GM21526 (cell line): ENCODE measurements around the gene KRTAP5-4.
"Not testable (repeated sequence)": the region's sequence is repeated elsewhere in the genome, so short reads cannot be mapped to it uniquely, and the experiment has no call there.

Experiments used
- ATAC-seq: cut with Tn5 transposase; IDR thresholded peaks from one replicate; pipeline ENCODE4 v1.9.1; 2021; ENCODE audit warnings: moderate library complexity; ENCODE audit not compliant: unreplicated experiment, low FRiP score

KRTAP5-4 gene

GRCh38 chr11:1605923-1606322 lies 16.0 kb downstream of the KRTAP5-4 start:
- ATAC-seq = peak; percentile 92

- ATAC-seq = no peak
Measured at GRCh38 chr11:1604711-1605110, 17.2 kb downstream of the KRTAP5-4 start.

GRCh38 chr11:1604181-1604580 lies 17.8 kb downstream of the KRTAP5-4 start:
- ATAC-seq = no peak

GRCh38 chr11:1603629-1604028 lies 18.3 kb downstream of the KRTAP5-4 start:
- no peak for ATAC-seq

DNA sequence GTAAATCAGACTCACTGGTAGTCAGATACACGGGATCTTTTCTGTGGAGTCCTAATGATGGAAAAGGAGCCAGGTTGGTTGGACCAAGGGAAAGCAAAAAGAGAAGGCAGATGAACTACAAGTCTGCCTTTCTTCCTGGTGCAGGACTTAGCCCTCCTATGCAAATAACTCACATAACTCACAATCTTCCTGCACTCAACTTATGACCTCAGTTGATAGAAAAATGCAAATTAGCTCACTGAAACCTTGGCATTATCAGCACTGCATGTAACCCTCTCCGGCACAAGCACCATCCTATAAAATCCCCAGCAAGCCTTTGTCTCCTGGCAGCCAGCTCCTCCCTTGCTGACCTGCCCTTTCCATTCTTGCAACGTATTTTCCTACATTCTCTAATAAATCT lies 20.3 kb downstream of the KRTAP5-4 start:
- ATAC-seq = not testable (repeated sequence)

DNA sequence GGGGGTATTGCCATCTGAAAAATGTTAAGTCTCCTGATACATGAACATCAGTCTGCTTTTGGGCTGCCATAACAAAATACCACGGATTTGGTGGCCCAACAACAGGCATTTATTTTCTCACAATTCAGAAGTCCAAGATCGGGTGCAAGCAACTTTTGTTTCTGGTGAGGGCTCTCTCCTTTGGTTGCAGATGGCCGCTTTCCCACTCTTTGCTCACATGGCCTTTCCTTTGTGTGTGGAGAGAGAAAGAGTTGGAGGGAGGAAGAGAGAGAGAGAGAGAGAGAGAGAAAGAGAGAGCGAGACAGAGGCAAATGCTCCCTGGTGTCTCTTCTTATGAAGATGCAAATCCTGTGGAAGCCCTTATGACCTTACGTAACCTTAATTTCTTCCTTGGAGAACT lies 21.3 kb downstream of the KRTAP5-4 start:
- ATAC-seq = no peak

DNA sequence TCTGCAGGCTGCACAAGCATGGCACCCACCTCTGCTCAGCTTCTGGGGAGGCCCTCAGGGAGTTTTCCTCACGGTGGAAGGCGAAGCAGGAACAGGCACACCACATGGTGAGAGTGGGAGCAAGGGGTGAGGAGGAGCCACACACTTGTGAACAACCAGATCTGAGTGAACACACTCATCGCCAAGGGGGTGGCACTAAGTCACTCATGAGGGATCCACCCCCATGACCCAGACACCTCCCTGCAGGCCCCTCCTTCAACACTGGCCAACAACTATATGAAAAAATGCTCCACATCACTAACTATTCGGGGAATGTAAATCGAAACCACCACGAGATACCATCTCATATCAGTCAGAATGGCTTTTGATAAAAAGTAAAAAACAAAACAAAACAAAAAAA lies 23.1 kb downstream of the KRTAP5-4 start:
- ATAC-seq = no peak

- ATAC-seq = not testable (repeated sequence)
Measured at GRCh38 chr11:1598406-1598805, 23.5 kb downstream of the KRTAP5-4 start.

- ATAC-seq = no peak
Measured at GRCh38 chr11:1597994-1598380, 24.0 kb downstream of the KRTAP5-4 start, which contains the start of gene KRTAP5-2. Gene KRTAP5-2, minus strand, starts transcription at chr11:1598294. Its CDS starts 44 bp downstream, at chr11:1598250.

DNA sequence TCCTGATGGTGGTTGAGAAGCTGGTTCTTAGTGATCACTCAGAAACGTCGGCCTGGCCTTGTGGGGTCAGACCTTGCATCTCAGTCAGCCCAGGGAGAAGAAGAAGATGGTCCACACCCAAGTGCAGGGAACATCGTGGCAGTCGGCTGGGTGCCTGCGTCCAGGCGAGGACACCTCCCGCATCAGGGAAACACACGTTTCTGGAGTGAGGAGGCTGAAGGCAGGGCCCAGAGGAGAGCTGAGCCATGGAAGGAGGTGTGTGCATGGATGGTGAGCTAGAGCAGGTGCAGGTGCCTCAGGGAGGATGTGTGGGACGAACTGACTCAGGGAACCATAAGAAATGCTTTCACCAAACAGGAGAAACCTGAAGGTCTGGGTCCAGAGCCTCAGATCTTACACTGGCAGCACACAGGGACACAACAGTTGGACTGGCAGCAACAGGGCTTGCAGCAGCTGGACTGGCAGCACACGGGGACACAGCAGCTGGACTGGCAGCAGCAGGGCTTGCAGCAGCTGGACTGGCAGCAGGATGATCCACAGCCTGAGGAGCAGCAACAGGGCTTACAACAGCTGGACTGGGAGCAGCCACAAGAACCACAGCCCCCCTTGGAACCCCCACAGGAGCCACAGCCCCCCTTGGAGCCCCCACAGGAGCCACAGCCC lies 24.5 kb downstream of the KRTAP5-4 start:
- ATAC-seq = no peak

- not testable (repeated sequence) for ATAC-seq
Measured at GRCh38 chr11:1596576-1597121, 25.3 kb downstream of the KRTAP5-4 start.

GRCh38 chr11:1595994-1596575 lies 25.9 kb downstream of the KRTAP5-4 start:
- not testable (repeated sequence) for ATAC-seq

GRCh38 chr11:1592628-1593027 lies 29.3 kb downstream of the KRTAP5-4 start:
- no peak for ATAC-seq

DNA sequence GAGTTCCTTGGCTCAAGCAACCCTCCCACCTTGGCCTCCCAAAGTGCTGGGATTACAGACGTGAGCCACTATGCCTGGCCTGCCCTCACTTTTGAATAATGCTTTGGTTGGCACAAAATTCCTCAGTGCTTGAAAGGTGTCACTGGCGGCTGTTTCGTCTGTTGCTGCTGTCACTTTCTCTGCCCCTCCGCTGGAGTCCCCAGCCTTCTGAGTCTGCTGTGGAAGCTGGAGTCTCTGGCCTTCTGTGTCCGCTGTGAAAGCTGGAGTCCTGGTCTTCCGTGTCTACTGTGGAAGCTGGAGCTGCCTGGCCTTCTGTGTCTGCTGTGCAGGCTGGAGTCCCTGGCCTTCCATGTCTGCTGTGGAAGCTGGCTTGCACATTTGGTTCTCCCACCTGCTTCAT lies 31.9 kb downstream of the KRTAP5-4 start:
- ATAC-seq = no peak

GRCh38 chr11:1589191-1589963 lies 32.6 kb downstream of the KRTAP5-4 start:
- not testable (repeated sequence) for ATAC-seq

DNA sequence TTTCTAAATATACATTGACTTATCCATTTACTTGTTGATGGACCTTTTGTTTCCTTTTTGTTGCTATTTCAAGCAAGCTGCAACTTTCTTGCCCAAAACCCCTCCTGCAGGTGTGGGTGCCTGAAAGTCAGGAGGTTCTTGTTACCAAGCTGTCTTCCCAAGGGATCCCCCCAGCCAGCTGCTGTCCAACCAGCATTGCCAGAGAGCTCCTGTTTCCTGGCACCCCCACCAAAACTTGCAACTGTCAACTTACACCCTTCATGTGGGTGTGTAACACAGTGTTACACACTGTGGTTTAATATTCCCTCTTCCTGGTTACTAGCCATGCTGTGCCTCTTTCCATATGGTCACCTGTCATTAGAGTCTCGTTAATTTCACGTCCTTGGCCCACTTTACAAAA lies 35.2 kb downstream of the KRTAP5-4 start:
- no peak for ATAC-seq

- ATAC-seq = not testable (repeated sequence)
Measured at GRCh38 chr11:1584661-1585370, 37.1 kb downstream of the KRTAP5-4 start, which contains the start of gene KRTAP5-1. Gene KRTAP5-1, minus strand, starts transcription at chr11:1585283. Its CDS starts 34 bp downstream, at chr11:1585249.

DNA sequence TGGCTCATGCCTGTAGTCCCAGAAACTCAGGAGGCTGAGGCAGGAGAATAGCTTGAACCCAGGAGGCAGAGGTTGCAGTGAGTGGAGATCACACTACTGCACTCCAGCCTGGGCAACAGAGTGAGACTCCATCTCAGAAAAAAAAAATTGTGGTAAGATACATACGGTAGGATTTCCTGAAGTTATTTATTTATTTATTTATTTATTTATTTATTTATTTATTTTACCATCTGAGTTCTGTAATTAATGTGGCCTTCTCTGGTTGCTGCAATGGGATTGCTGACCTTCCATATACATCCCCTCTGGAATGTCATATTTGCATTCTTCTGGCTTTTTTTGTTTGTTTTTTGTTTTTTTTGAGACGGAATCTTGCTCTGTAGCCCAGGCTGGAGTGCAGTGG lies 39.0 kb downstream of the KRTAP5-4 start:
- ATAC-seq = not testable (repeated sequence)

DNA sequence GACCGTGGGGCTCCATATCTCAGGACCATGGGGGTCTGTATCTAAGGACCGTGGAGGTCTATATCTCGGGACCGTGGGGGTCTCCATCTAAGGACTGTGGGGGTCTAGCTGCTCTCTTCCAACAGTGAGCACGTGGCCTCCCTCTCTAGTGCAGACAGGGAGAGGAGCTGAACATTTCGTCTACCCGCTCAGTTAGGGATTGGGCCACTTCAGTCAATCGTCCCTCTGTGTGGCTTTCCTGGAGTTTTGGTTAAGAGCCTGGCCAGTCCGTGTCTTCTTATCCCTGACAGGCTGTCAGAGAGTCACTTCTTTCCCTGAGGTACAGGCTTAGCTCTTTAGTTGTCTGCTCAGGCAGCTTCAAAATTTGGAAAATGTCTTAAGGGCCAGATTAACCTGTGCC lies 40.0 kb downstream of the KRTAP5-4 start:
- no peak for ATAC-seq

DNA sequence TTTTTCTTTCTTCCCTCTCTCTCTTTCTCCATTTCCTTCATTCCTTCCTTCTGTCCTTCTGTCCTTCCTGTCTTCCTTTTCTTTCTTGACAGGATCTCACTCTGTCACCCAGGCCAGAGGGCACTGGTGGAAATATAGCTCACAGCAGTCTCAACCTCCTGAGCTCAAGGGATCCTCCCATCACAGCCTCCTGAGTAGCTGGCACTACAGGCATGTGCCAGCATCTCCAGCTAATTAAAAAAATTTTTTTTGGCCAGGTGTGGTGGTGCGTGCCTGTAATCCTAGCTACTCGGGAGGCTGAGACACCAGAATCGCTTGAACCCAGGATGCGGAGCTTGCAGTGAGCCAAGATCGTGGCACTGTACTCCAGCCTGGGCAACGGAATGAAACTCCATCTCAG lies 45.1 kb downstream of the KRTAP5-4 start:
- ATAC-seq = no peak
